Gastroesophageal sphincter (tissue), 3 donors: ENCODE measurements around the gene CGNL1.

Experiments used
- CTCF ChIP-seq, 4 experiments: fragments of 200-600 bp in 2 of 4; fragments of 450-650 bp in 2 of 4; sonication (generic) in 1 of 4; IDR thresholded peaks; one replicate each; pipeline ENCODE4 v1.5.1; 2017 to 2019; ENCODE audit warnings: antibody characterized with exemption in 4 of 4, mild to moderate bottlenecking in 2 of 4, moderate library complexity in 2 of 4
- POLR2A ChIP-seq, 2 donors: fragments of 450-650 bp; IDR thresholded peaks; one replicate each; pipeline ENCODE4 v1.6.1; 2017; ENCODE audit warnings: antibody characterized with exemption in 2 of 2, mild to moderate bottlenecking in 2 of 2, moderate library complexity in 1 of 2
- POLR2AphosphoS5 ChIP-seq: sonication (generic); formaldehyde crosslinking; IDR thresholded peaks from one replicate; pipeline ENCODE4 v1.6.1; 2017; ENCODE audit warnings: antibody characterized with exemption

DNA sequence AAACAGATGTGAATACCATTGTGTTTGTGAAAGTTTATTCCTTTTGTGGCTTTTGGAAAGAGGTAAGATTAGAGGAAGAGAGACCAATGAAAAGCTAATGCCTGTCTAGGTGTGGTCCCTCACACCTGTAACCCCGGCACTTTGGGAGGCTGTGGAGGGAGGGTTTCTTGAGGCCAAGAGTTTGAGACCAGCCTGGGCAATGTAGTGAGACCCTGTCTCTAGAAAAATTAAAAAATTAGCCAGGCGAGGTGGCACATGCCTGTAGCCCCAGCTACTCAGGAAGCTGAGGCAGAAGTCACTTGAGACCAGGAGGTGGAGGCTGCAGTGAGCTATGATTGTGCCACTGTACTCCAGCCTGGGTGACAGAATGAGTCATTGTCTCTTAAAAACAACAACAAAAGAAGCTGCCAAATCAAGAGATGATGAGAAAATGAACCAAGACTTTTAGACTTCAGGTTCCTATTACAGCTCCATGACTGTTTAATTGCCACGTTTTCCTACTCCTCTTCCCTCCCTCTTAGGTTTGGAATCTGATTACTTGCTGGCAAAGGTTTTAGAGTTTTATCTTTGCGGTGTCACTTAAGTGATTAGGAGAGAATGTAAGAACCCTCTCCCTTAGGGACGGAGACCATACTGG lies 68.7 kb downstream of the CGNL1 start:
- TF ChIP-seq POLR2A (IDR thresholded peaks at IDR 0.05) (no peak), CTCF (IDR thresholded peaks at IDR 0.05) (no peak), POLR2AphosphoS5 (no peak)
